ENCODE data around the gene COL26A1.

Gene COL26A1

DNA sequence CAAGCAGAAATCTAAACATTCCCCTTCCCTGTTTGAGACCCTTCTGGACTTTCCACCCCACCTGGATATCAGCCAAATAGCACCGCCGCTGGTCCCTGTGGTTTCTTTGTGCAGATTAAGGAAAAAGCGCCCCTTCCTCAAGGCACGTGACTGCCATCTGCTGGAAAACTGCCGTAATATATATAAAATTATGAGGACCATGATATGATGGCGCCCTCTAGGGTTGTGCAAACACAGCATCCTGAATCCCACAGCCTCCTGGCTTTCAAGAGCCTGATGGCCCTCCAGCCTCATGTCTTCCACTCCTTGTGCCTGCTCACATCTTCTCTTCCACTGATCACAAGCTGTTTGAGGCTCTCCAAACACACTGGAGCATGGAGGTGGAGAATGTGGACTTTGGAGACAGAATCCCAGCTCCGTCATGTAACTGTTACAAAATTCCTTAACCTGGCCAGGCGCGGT is 145.1 kb downstream of the COL26A1 start:
- H3K27ac ChIP-seq (replicated peaks) = no peak overlapping the region
- H3K4me3 ChIP-seq (replicated peaks; ENCODE audit: insufficient read depth, low read length) = no peak overlapping the region

GRCh38 chr7:101510297-101510696 is 147.6 kb downstream of the COL26A1 start:
- H3K27me3 ChIP-seq (ENCODE audit: insufficient read depth, poor library complexity, severe bottlenecking) = peaks cover 2% of the 10 kb centered on the region
- H3K27ac ChIP-seq (replicated peaks) = no peak overlapping the region
- TF ChIP-seq SPI1 (IDR thresholded peaks at IDR 0.05; ENCODE audit: borderline replicate concordance, low read depth) = no peak
- no peak overlapping the region for H3K4me3 ChIP-seq (replicated peaks; ENCODE audit: insufficient read depth, low read length)
- DNase-seq (ENCODE audit: low read depth in 1 of 2, low spot score in 1 of 2) = no peak

More for the DNA sequence above, 145.1 kb downstream of the COL26A1 start:
- peak; percentile 16 to 53 for DNase-seq (ENCODE audit: low read depth in 1 of 2, low spot score in 1 of 2)
- TF ChIP-seq, protein P1, sequence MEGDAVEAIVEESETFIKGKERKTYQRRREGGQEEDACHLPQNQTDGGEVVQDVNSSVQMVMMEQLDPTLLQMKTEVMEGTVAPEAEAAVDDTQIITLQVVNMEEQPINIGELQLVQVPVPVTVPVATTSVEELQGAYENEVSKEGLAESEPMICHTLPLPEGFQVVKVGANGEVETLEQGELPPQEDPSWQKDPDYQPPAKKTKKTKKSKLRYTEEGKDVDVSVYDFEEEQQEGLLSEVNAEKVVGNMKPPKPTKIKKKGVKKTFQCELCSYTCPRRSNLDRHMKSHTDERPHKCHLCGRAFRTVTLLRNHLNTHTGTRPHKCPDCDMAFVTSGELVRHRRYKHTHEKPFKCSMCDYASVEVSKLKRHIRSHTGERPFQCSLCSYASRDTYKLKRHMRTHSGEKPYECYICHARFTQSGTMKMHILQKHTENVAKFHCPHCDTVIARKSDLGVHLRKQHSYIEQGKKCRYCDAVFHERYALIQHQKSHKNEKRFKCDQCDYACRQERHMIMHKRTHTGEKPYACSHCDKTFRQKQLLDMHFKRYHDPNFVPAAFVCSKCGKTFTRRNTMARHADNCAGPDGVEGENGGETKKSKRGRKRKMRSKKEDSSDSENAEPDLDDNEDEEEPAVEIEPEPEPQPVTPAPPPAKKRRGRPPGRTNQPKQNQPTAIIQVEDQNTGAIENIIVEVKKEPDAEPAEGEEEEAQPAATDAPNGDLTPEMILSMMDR (IDR thresholded peaks at IDR 0.05; ENCODE audit: insufficient read depth, low read length) = peak; percentile 18
- TF ChIP-seq, protein P2, sequence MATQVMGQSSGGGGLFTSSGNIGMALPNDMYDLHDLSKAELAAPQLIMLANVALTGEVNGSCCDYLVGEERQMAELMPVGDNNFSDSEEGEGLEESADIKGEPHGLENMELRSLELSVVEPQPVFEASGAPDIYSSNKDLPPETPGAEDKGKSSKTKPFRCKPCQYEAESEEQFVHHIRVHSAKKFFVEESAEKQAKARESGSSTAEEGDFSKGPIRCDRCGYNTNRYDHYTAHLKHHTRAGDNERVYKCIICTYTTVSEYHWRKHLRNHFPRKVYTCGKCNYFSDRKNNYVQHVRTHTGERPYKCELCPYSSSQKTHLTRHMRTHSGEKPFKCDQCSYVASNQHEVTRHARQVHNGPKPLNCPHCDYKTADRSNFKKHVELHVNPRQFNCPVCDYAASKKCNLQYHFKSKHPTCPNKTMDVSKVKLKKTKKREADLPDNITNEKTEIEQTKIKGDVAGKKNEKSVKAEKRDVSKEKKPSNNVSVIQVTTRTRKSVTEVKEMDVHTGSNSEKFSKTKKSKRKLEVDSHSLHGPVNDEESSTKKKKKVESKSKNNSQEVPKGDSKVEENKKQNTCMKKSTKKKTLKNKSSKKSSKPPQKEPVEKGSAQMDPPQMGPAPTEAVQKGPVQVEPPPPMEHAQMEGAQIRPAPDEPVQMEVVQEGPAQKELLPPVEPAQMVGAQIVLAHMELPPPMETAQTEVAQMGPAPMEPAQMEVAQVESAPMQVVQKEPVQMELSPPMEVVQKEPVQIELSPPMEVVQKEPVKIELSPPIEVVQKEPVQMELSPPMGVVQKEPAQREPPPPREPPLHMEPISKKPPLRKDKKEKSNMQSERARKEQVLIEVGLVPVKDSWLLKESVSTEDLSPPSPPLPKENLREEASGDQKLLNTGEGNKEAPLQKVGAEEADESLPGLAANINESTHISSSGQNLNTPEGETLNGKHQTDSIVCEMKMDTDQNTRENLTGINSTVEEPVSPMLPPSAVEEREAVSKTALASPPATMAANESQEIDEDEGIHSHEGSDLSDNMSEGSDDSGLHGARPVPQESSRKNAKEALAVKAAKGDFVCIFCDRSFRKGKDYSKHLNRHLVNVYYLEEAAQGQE (IDR thresholded peaks at IDR 0.05; ENCODE audit: insufficient replicate concordance, low read depth) = no peak
- peaks cover 2% of the 10 kb centered on the region for H3K27me3 ChIP-seq (ENCODE audit: insufficient read depth, poor library complexity, severe bottlenecking)

- no peak for TF ChIP-seq GABPA (IDR thresholded peaks at IDR 0.05; ENCODE audit: low read depth)
- Histone ChIP-seq H3K27me3 (ENCODE audit: insufficient read depth, poor library complexity, severe bottlenecking) (peaks cover 2% of the 10 kb centered on the region), H3K27ac (replicated peaks) (no peak overlapping the region)
Observed at GRCh38 chr7:101511965-101512364, 149.3 kb downstream of the COL26A1 start.

GRCh38 chr7:101516851-101517250 is 154.2 kb downstream of the COL26A1 start:
- Histone ChIP-seq H3K27ac (replicated peaks) (no peak overlapping the region), H3K27me3 (ENCODE audit: insufficient read depth, poor library complexity, severe bottlenecking) (no peaks in the 10 kb centered on the region), H3K4me3 (replicated peaks; ENCODE audit: insufficient read depth, low read length) (no peak overlapping the region)
- DNase-seq (ENCODE audit: low read depth in 1 of 2, low spot score in 1 of 2) = no peak
- TF ChIP-seq, protein P1 (IDR thresholded peaks at IDR 0.05; ENCODE audit: insufficient read depth, low read length) = no peak
- TF ChIP-seq, protein P2 (IDR thresholded peaks at IDR 0.05; ENCODE audit: insufficient replicate concordance, low read depth) = no peak
- TF ChIP-seq GABPA (IDR thresholded peaks at IDR 0.05; ENCODE audit: low read depth) = no peak
- TF ChIP-seq SPI1 (IDR thresholded peaks at IDR 0.05; ENCODE audit: borderline replicate concordance, low read depth) = no peak
- TF ChIP-seq POLR2AphosphoS5 (IDR thresholded peaks at IDR 0.05; ENCODE audit: low read depth) = no peak

More at GRCh38 chr7:101511965-101512364, 149.3 kb downstream of the COL26A1 start:
- DNase-seq (ENCODE audit: low read depth in 1 of 2, low spot score in 1 of 2) = no peak
- no peak overlapping the region for H3K4me3 ChIP-seq (replicated peaks; ENCODE audit: insufficient read depth, low read length)

DNA sequence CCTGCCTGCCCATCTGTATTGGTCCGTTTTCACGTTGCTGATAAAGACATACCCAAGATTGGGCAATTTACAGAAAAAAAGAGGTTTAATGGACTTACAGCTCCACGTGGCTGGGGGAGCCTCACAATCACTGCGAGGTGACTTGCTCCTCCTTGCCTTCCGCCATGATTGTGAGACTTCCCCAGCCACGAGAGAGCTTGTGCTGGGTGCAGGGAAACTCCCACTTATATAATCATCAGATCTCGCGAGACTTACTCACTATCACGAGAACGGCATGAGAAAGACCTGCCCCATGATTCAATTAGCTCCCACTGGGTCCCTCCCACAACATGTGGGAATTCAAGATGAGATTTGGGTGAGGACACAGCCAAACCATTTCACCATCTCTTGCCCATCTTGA is 154.6 kb downstream of the COL26A1 start:
- H3K27ac ChIP-seq (replicated peaks) = no peak overlapping the region
- no peak for DNase-seq (ENCODE audit: low read depth in 1 of 2, low spot score in 1 of 2)

More for the DNA sequence above, 154.6 kb downstream of the COL26A1 start:
- no peak overlapping the region for H3K4me3 ChIP-seq (replicated peaks; ENCODE audit: insufficient read depth, low read length)
- TF ChIP-seq SPI1 (IDR thresholded peaks at IDR 0.05; ENCODE audit: borderline replicate concordance, low read depth) = no peak
- TF ChIP-seq, protein P2 (IDR thresholded peaks at IDR 0.05; ENCODE audit: insufficient replicate concordance, low read depth) = no peak
- no peak for TF ChIP-seq POLR2AphosphoS5 (IDR thresholded peaks at IDR 0.05; ENCODE audit: low read depth)
- TF ChIP-seq, protein P1 (IDR thresholded peaks at IDR 0.05; ENCODE audit: insufficient read depth, low read length) = no peak
- TF ChIP-seq GABPA (IDR thresholded peaks at IDR 0.05; ENCODE audit: low read depth) = no peak
- no peaks in the 10 kb centered on the region for H3K27me3 ChIP-seq (ENCODE audit: insufficient read depth, poor library complexity, severe bottlenecking)
